Subcutaneous adipose tissue (tissue), 4 donors: ENCODE results near the gene COBL. TPM values are rescaled to one million over a fixed set of nuclear protein-coding genes. Genes with fewer than 3 reads are reported as not detected.

Source experiments
- CTCF ChIP-seq: fragments of 450-650 bp; IDR thresholded peaks from one replicate; pipeline ENCODE4 v1.5.1; 2016; ENCODE audit warnings: low read depth, mild to moderate bottlenecking, control low read depth, antibody characterized with exemption, moderate library complexity
- total RNA-seq, 4 donors: library from RNA; depleted of rRNA; stranded (reverse); fragments of >200 nt; gene quantifications; one replicate each; pipeline ENCODE4 v1.1.0, GENCODE V29; 2016

The COBL gene, protein sequence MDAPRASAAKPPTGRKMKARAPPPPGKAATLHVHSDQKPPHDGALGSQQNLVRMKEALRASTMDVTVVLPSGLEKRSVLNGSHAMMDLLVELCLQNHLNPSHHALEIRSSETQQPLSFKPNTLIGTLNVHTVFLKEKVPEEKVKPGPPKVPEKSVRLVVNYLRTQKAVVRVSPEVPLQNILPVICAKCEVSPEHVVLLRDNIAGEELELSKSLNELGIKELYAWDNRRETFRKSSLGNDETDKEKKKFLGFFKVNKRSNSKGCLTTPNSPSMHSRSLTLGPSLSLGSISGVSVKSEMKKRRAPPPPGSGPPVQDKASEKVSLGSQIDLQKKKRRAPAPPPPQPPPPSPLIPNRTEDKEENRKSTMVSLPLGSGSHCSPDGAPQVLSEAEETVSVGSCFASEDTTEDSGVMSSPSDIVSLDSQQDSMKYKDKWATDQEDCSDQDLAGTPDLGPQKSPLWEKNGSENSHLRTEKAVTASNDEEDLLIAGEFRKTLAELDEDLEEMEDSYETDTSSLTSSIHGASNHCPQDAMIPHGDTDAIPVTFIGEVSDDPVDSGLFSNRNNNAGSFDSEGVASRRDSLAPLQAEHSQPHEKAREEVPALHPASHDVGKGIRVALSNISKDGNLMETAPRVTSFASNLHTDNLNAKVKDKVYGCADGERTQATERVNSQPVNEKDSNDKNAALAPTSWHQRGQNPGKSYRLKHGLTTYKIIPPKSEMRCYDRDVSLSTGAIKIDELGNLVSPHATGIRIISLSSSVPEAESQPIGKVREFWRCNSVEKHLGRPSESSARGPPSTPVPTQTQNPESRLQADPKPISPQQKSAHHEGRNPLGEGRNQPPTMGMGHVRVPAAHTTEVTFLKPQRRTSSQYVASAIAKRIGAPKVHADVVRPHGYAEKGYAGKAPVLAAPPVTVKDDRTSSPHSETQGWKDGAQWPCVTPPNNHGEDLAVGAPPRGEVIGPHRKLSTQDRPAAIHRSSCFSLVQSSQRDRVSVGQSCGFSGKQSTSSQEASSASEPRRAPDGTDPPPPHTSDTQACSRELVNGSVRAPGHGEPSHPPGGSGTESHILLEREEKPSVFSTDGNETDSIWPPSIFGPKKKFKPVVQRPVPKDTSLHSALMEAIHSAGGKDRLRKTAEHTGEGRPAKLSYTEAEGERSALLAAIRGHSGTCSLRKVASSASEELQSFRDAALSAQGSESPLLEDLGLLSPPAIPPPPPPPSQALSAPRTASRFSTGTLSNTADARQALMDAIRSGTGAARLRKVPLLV
- 1 to 10 TPM in 2 of 4 donors, under 1 TPM in 2; 0.51 to 1.8 (median 0.93) TPM for total RNA-seq

GRCh38 chr7:51316666-51317581, at the start of gene COBL:
Gene COBL, minus strand, starts transcription at chr7:51316809. Its CDS starts 176 bp downstream, at chr7:51316633.
- no peak for TF ChIP-seq CTCF

DNA sequence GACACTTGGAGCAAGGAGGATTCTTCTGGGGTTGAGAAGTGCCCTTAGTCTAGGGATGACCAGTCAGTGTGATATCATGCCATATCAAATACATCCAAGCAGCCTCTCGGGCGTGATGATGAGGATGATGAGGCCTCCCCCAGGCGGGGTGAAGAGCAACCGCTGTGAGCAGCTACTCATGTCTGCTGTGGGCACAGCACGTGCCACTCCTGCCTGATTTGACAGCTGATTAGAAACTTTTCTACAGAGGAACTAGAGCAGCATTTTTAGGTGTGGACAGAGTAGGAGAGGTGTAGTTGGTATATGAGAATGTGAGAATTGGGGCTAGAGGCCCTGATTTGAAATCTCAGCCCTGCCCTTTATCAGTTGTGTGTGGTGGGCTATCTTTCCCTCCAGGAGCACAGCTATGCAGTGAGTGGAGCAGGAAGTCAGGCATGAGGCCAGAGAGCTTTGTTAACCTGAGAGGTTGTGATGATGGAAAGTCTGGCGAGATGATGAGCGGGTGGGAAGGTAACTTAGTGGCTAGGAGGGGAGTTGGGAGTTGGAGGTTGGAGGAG, 49.6 kb upstream of the COBL start:
- TF ChIP-seq CTCF = no peak

- no peak for TF ChIP-seq CTCF
Observed at GRCh38 chr7:51357821-51358220, 41.2 kb upstream of the COBL start.

- no peak for TF ChIP-seq CTCF
Observed at GRCh38 chr7:51356849-51357516, 40.4 kb upstream of the COBL start.

DNA sequence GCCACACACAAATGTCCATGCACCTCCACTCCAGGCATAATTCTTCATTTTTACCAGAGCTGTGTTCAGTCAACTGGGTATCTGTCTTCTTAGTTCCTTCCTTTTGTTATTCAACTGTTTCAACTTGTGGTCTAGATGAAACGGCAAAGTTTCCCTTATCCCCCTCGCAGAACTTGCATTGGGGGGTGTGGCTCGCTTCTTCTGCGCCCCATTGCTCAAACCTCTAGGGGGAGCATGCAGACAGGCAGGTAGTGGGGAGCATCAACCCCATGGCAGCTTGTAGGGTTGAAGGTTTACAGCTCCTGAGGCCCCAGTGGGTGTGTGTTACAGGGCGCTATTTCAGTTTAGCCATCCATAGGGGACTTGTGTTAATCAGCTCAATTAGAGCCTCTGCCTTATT, 38.3 kb upstream of the COBL start:
- no peak for TF ChIP-seq CTCF

- TF ChIP-seq CTCF = no peak
Observed at GRCh38 chr7:51354434-51354833, 37.8 kb upstream of the COBL start.
